Renal cortex interstitium (tissue), 11 donors: ENCODE data around the gene PRSS57. TPM values are rescaled to one million over a fixed set of nuclear protein-coding genes. Genes with fewer than 3 reads are reported as not detected.
A peak's percentile ranks its signal among the peaks of the same experiment; 100 is the strongest.

Experiments used
- DNase-seq, 11 donors: peaks; one replicate each; pipeline ENCODE4 v3.0.0-alpha.2; 2013; ENCODE audit warnings: low read depth in 9 of 11, low spot score in 4 of 11; ENCODE audit errors: extremely low read depth in 1 of 11
- polyA plus RNA-seq, 3 donors: library from polyadenylated mRNA; unstranded; fragments of 120-200 nt; gene quantifications; one replicate each; pipeline ENCODE4 v1.2.1, GENCODE V29; 2013; ENCODE audit not compliant: insufficient read length in 3 of 3

Gene PRSS57
- polyA plus RNA-seq, 3 donors, result 0.13 to 0.20 (median 0.19) TPM

DNA sequence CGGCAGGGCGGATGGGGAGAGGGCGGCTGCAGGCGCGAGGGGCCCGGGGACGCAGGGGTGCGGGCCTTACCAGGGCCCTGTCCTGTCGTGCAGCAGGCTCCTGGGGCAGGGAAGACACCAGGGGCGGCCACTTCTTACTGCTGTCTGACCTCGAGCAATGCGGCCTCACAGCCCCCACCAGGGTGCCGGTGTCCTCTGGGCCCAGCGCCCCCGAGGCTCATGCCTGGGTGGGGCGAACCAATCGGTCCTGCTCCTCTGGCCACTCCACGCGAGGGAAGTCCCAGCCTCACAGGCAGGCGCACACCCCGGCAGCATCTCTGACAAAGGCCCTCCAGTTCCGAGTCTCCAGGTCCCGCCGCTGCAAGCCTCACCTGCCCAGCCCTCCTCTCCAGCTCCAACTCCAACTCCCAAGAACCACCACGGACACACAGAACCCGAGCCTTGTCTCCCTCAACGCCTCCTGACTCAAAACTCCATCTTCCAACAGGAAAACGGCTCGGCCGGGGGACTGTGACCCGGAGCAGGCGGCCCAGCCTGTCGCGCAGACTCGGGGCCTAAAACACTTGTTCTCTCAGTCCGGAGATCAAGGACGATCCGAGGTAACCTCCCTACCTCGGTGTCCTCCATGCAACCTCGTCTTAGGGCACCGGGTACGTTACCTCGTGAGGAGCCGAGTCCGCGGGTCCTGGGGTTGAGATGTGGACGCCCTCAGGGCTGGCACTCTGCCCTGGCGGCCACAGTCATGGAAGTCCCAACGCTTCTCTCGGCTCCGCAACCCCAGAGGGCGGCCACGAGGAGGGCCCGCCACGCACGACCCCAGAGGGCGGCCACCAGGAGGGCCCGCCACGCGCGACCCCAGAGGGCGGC is 49.1 kb downstream of the PRSS57 start:
- DNase-seq, result no peak

DNA sequence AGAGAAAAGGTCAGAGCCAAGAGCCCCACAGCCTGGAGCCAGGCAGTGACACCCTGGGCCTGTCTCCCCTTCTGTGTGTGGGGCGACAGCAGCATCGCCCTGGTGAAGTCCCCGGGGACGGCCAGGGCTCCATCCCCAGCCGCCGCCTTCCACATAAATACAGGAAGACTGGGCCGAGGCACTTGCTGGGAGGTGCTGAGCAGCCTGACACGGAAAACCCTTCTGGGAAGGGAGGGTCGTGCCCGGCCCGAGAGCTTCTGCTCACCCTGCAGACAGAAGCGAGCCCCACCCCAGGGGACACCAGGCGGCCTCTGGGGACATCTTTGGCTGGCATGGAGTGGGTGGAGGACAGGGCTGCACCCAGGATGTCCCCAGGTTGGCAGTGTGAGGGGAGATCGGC is 50.5 kb downstream of the PRSS57 start:
- no peak for DNase-seq

GRCh38 chr19:644363-644762 is 50.9 kb downstream of the PRSS57 start:
- no peak for DNase-seq

- DNase-seq, result no peak
These were observed 51.5 kb downstream of the PRSS57 start for GRCh38 chr19:643736-644135.

DNA sequence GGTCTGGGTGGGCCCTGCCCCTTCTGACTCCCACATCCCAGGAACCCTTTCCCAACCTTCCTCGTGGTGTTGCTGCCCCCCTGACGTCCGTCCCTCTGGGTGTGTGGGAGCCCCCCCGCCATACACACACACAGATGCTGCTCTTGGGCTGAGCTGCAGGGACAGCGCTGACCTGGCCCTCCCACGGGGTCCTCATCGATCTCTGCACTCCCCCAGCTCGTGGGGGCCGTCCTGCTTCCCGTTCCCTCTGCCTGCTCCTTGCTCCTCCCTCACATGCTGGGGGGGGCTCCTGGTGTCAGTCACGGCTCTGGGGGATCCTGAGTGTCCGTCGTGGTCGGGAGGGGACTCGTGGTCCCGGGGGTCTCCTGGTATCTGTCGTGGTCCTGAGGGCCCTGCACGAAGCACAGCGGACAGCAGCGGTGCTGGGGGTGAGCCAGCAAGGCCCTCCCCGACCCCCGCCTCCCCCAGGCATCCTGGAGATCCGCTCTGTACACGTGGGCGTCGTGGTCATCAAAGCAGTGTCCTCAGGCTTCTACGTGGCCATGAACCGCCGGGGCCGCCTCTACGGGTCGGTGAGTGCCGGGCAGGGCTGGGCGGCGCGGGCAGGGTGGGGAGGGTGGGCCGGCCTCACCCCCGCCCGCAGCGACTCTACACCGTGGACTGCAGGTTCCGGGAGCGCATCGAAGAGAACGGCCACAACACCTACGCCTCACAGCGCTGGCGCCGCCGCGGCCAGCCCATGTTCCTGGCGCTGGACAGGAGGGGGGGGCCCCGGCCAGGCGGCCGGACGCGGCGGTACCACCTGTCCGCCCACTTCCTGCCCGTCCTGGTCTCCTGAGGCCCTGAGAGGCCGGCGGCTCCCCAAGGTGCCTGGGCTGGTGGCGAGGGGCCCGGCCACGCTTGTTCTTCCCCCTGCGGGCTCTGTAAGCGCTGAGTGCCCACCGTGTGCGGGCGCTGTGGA is 52.2 kb downstream of the PRSS57 start:
- DNase-seq, result no peak

GRCh38 chr19:641702-642101 is 53.5 kb downstream of the PRSS57 start:
- no peak for DNase-seq

- DNase-seq, result no peak
These were observed 54.6 kb downstream of the PRSS57 start for GRCh38 chr19:640606-641189.

DNA sequence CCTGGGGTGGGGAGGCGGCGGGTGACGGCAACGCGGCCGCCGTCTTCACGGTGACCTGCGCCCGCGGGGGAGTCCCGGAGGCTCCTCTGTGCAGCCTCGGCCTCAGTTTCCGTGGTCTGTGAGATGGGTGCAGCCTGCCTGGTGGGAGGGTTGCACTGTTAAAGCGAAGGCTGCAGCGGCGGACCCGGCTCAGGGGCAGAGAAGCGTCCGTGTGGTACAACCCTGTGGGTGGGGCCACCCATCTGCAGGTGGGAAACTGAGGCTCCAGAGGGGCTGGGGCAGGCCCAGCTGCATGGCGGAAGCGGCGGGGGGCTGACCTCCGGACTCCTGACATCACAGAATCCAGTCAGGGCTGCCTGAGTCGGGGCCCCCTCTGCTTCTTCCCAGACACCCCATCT is 55.1 kb downstream of the PRSS57 start:
- no peak for DNase-seq

DNA sequence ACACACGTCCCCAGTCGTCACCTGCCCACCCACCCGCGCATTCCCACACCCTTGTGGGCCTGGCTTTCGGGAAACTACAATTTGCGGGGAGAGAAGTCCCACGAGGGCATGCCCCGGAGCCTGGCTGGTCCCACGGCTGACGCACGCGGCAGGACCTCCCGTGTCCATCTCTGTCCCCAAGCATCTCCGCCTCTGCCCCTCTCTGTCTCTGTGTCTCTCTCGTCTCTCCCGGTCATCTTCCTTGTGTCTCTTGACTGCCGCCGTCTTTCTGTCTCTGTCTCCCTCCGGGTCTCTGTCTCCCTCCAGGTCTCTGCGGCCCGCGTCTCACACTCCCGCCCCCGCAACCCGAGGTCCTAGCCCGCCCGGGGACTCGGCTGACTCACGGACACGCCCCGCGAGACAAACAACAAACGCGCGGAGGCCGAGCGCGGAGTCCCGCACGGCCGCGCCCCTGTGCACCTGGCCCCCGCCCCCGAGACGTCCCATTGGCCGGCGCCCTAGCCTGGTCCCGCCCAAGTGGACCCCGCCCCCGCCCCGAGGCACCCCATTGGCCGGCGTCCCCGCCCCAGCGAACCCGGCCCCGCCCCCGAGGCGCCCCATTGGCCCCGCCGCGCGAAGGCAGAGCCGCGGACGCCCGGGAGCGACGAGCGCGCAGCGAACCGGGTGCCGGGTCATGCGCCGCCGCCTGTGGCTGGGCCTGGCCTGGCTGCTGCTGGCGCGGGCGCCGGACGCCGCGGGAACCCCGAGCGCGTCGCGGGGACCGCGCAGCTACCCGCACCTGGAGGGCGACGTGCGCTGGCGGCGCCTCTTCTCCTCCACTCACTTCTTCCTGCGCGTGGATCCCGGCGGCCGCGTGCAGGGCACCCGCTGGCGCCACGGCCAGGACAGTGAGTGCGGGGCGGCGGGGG is 55.7 kb downstream of the PRSS57 start, which contains the start of gene FGF22:
Gene FGF22, plus strand, starts transcription at position 627 of the 908 bp plus-strand sequence. Its CDS starts 47 bp downstream, at position 674.
- peak in 9 of 11 donors; percentile 52 to 84 (median 77) for DNase-seq

GRCh38 chr19:638906-639252 is 56.4 kb downstream of the PRSS57 start:
- no peak for DNase-seq

Other genes with a start within 250 kb of the PRSS57 start
- gene SHC2, start 234.4 kb downstream of the PRSS57 start, polyA plus RNA-seq, result 10 to 100 TPM; 30.1 to 49.3 (median 33.1) TPM
- gene MADCAM1, start 199.0 kb downstream of the PRSS57 start, polyA plus RNA-seq, result 1 to 10 TPM; 3.4 to 6.5 (median 3.6) TPM
- 10 to 100 TPM in 2 of 3 donors, 1 to 10 TPM in 1; 4.0 to 17.3 (median 13.0) TPM for gene TPGS1, start 188.0 kb downstream of the PRSS57 start, polyA plus RNA-seq
- 10 to 100 TPM; 48.3 to 75.3 (median 61.7) TPM for gene CDC34, start 163.7 kb downstream of the PRSS57 start, polyA plus RNA-seq
- gene GZMM, start 151.4 kb downstream of the PRSS57 start, polyA plus RNA-seq, result under 1 TPM in 2 of 3 donors, not detected in 1; 0.29 to 0.53 TPM
- gene BSG, start 122.9 kb downstream of the PRSS57 start, polyA plus RNA-seq, result 100 to 1,000 TPM; 359 to 541 (median 496) TPM
- under 1 TPM; 0.40 to 0.45 (median 0.42) TPM for gene HCN2, start 105.6 kb downstream of the PRSS57 start, polyA plus RNA-seq
- 10 to 100 TPM; 54.6 to 68.8 (median 58.1) TPM for gene POLRMT, start 61.9 kb downstream of the PRSS57 start, polyA plus RNA-seq
- gene FGF22, start 55.6 kb downstream of the PRSS57 start, polyA plus RNA-seq, result 1 to 10 TPM in 1 of 3 donors, under 1 TPM in 2; 0.31 to 1.1 (median 0.92) TPM
- gene RNF126, start 32.2 kb downstream of the PRSS57 start, polyA plus RNA-seq, result 10 to 100 TPM; 21.1 to 36.8 (median 35.7) TPM
- gene FSTL3, start 19.1 kb downstream of the PRSS57 start, polyA plus RNA-seq, result 10 to 100 TPM; 14.8 to 26.8 (median 20.7) TPM
- gene PALM, start 13.5 kb upstream of the PRSS57 start, polyA plus RNA-seq, result 100 to 1,000 TPM in 2 of 3 donors, 10 to 100 TPM in 1; 69.0 to 111 (median 105) TPM
- 10 to 100 TPM in 1 of 3 donors, 1 to 10 TPM in 2; 4.4 to 14.4 (median 5.8) TPM for gene MISP, start 55.7 kb upstream of the PRSS57 start, polyA plus RNA-seq
- 100 to 1,000 TPM; 349 to 460 (median 382) TPM for gene PTBP1, start 102.0 kb upstream of the PRSS57 start, polyA plus RNA-seq
- 10 to 100 TPM in 2 of 3 donors, 1 to 10 TPM in 1; 8.2 to 19.3 (median 15.8) TPM for gene PLPPR3, start 126.5 kb upstream of the PRSS57 start, polyA plus RNA-seq
- gene AZU1, start 132.4 kb upstream of the PRSS57 start, polyA plus RNA-seq, result 1 to 10 TPM; 1.4 to 1.9 (median 1.9) TPM
- 1 to 10 TPM in 2 of 3 donors, under 1 TPM in 1; 0.81 to 2.4 (median 1.6) TPM for gene PRTN3, start 145.5 kb upstream of the PRSS57 start, polyA plus RNA-seq
- gene ELANE, start 156.9 kb upstream of the PRSS57 start, polyA plus RNA-seq, result under 1 TPM; 0.33 to 0.98 (median 0.34) TPM
- gene CFD, start 164.2 kb upstream of the PRSS57 start, polyA plus RNA-seq, result 1 to 10 TPM; 1.9 to 4.9 (median 3.9) TPM
- 10 to 100 TPM; 40.3 to 68.6 (median 58.3) TPM for gene MED16, start 197.7 kb upstream of the PRSS57 start, polyA plus RNA-seq
- gene RNU6-9, start 198.0 kb upstream of the PRSS57 start, polyA plus RNA-seq, result not detected
- gene R3HDM4, start 217.8 kb upstream of the PRSS57 start, polyA plus RNA-seq, result 10 to 100 TPM; 33.7 to 55.0 (median 49.0) TPM
- 1 to 10 TPM in 2 of 3 donors, under 1 TPM in 1; 0.34 to 1.2 (median 1.1) TPM for gene KISS1R, start 221.9 kb upstream of the PRSS57 start, polyA plus RNA-seq
- 10 to 100 TPM; 19.9 to 37.0 (median 28.3) TPM for gene ARID3A, start 230.6 kb upstream of the PRSS57 start, polyA plus RNA-seq